ENCODE results near the gene PLXNC1. TPM values are rescaled to one million over a fixed set of nuclear protein-coding genes. Genes with fewer than 3 reads are reported as not detected.

PLXNC1 gene
- total and polyA plus RNA-seq, 2 donors (not counting 1 experiment from before 2014, with no cell fraction given) = 9.7 to 33.6 TPM

GRCh38 chr12:94285943-94286582 is 137.7 kb downstream of the PLXNC1 start:
- no peak overlapping the region for H2AFZ ChIP-seq (ENCODE audit: insufficient read depth, low read depth, low read length, poor library complexity, severe bottlenecking)
- CTCF ChIA-PET = no interaction called here
- intact Hi-C loops (cut with micrococcal nuclease) = no loop called here
- WGBS (ENCODE audit: insufficient coverage) = 97% methylated on average over 5 of the region's 8 CpGs
- H4K20me1 ChIP-seq (ENCODE audit: control insufficient read depth, insufficient read depth, low read length, poor library complexity, severe bottlenecking) = no peaks in the 10 kb centered on the region
- no peaks in the 10 kb centered on the region for H3K27me3 ChIP-seq (replicated peaks in 1 of 4; ENCODE audit: control extremely low read depth in 1 of 4, control insufficient read depth in 3 of 4, insufficient read depth in 4 of 4, low read length in 3 of 4)
- POLR2A ChIA-PET = no interaction called here
- H3K27ac ChIP-seq (ENCODE audit: low read length in 2 of 2) = no peak overlapping the region
- no peak overlapping the region for H3K4me3 ChIP-seq (ENCODE audit: control extremely low read depth in 1 of 5, extremely low read depth in 1 of 5, insufficient read depth in 1 of 5, low read depth in 2 of 5, low read length in 4 of 5)
- H3K27ac Mint-ChIP-seq = peak overlapping the region; percentile 37
- no peak overlapping the region for H3K9ac ChIP-seq (ENCODE audit: low read length)
- no peak for DNase-seq
- no peaks in the 10 kb centered on the region for H3K9me3 ChIP-seq (ENCODE audit: control extremely low read depth in 1 of 3, control insufficient read depth in 2 of 3, insufficient read depth in 1 of 3, low read length in 2 of 3)
- H3K9me3 Mint-ChIP-seq (ENCODE audit: insufficient read depth) = no peaks in the 10 kb centered on the region
- peaks cover 22% of the 10 kb centered on the region for H3K4me1 Mint-ChIP-seq
- no peak overlapping the region for H3K4me2 ChIP-seq (replicated peaks; ENCODE audit: low read depth, low read length, poor library complexity, severe bottlenecking)
- H3K79me2 ChIP-seq (ENCODE audit: control insufficient read depth, insufficient read depth, low read length) = no peaks in the 10 kb centered on the region
- TF ChIP-seq EZH2 (IDR thresholded peaks at IDR 0.05; ENCODE audit: borderline replicate concordance, insufficient read depth, low read depth, low read length, poor library complexity, severe bottlenecking) (no peak), CTCF (IDR thresholded peaks at IDR 0.05) (no peak)
- ATAC-seq (ENCODE audit: low read depth) = no peak
- peaks cover 1 to 44% of the 10 kb centered on the region in 2 experiments for H3K36me3 ChIP-seq (replicated peaks in 1 of 2; ENCODE audit: control extremely low read depth in 1 of 2, control insufficient read depth in 1 of 2, extremely low read depth in 1 of 2, insufficient read depth in 2 of 2, low read length in 1 of 2)
- peaks cover 9 to 22% of the 10 kb centered on the region in 2 donors for H3K4me1 ChIP-seq (ENCODE audit: control insufficient read depth in 2 of 2, insufficient read depth in 2 of 2, low read length in 2 of 2)
- no peak overlapping the region for H3K4me3 Mint-ChIP-seq
- H3K27me3 Mint-ChIP-seq = no peaks in the 10 kb centered on the region

GRCh38 chr12:94286583-94287244 is 138.3 kb downstream of the PLXNC1 start:
- Histone ChIP-seq H3K4me2 (replicated peaks; ENCODE audit: low read depth, low read length, poor library complexity, severe bottlenecking) (no peak overlapping the region), H3K9ac (ENCODE audit: low read length) (no peak overlapping the region), H2AFZ (ENCODE audit: insufficient read depth, low read depth, low read length, poor library complexity, severe bottlenecking) (no peak overlapping the region), H3K4me1 (ENCODE audit: control insufficient read depth in 2 of 2, insufficient read depth in 2 of 2, low read length in 2 of 2) (peaks cover 9 to 22% of the 10 kb centered on the region in 2 donors), H3K36me3 (replicated peaks in 1 of 2; ENCODE audit: control extremely low read depth in 1 of 2, control insufficient read depth in 1 of 2, extremely low read depth in 1 of 2, insufficient read depth in 2 of 2, low read length in 1 of 2) (peaks cover 1 to 44% of the 10 kb centered on the region in 2 experiments), H3K9me3 (ENCODE audit: control extremely low read depth in 1 of 3, control insufficient read depth in 2 of 3, insufficient read depth in 1 of 3, low read length in 2 of 3) (no peaks in the 10 kb centered on the region), H3K79me2 (ENCODE audit: control insufficient read depth, insufficient read depth, low read length) (no peaks in the 10 kb centered on the region), H3K4me3 (ENCODE audit: control extremely low read depth in 1 of 5, extremely low read depth in 1 of 5, insufficient read depth in 1 of 5, low read depth in 2 of 5, low read length in 4 of 5) (no peak overlapping the region), H3K27me3 (replicated peaks in 1 of 4; ENCODE audit: control extremely low read depth in 1 of 4, control insufficient read depth in 3 of 4, insufficient read depth in 4 of 4, low read length in 3 of 4) (no peaks in the 10 kb centered on the region), H3K27ac (ENCODE audit: low read length in 2 of 2) (no peak overlapping the region), H4K20me1 (ENCODE audit: control insufficient read depth, insufficient read depth, low read length, poor library complexity, severe bottlenecking) (no peaks in the 10 kb centered on the region)
- CTCF ChIA-PET = no interaction called here
- DNase-seq = no peak
- no peak for ATAC-seq (ENCODE audit: low read depth)
- peaks cover 22% of the 10 kb centered on the region for H3K4me1 Mint-ChIP-seq
- POLR2A ChIA-PET = no interaction called here
- WGBS (ENCODE audit: insufficient coverage) = 100% methylated on average over 1 of the region's 4 CpGs
- no peaks in the 10 kb centered on the region for H3K27me3 Mint-ChIP-seq
- TF ChIP-seq CTCF (IDR thresholded peaks at IDR 0.05) (no peak), EZH2 (IDR thresholded peaks at IDR 0.05; ENCODE audit: borderline replicate concordance, insufficient read depth, low read depth, low read length, poor library complexity, severe bottlenecking) (no peak)
- H3K27ac Mint-ChIP-seq = peak overlapping the region; percentile 80
- H3K4me3 Mint-ChIP-seq = no peak overlapping the region
- intact Hi-C loops (cut with micrococcal nuclease) = no loop called here
- no peaks in the 10 kb centered on the region for H3K9me3 Mint-ChIP-seq (ENCODE audit: insufficient read depth)

All from B cell (primary cell).